Activated T-cell treated with anti-CD3 and anti-CD28 coated beads, Interleukin-2, amount 50 U/mL, for 4 hours (primary cell): ENCODE measurements around the gene SP5. TPM values are rescaled to one million over a fixed set of nuclear protein-coding genes. Genes with fewer than 3 reads are reported as not detected.

Experiments
- total RNA-seq, 3 donors: library from RNA; stranded (reverse); gene quantifications; one replicate each; pipeline ENCODE4 v1.2.1, GENCODE V29; 2021

The SP5 gene
- total RNA-seq, 3 donors from 2014 or later, result not detected

Other genes starting within 250 kb of the SP5 start
- gene ERICH2, start 55.0 kb downstream of the SP5 start, total RNA-seq, result not detected
- gene GAD1, start 101.5 kb downstream of the SP5 start, total RNA-seq, result 1 to 10 TPM; 1.6 to 2.6 (median 2.5) TPM
- gene GORASP2, start 213.9 kb downstream of the SP5 start, total RNA-seq, result 100 to 1,000 TPM in 1 of 3 donors, 10 to 100 TPM in 2; 98.0 to 104 (median 99.4) TPM